ENCODE results near the gene NXN. TPM values are rescaled to one million over a fixed set of nuclear protein-coding genes. Genes with fewer than 3 reads are reported as not detected.

Gene NXN
- total RNA-seq, 2 donors from 2014 or later, result 15.6 to 17.5 TPM

DNA sequence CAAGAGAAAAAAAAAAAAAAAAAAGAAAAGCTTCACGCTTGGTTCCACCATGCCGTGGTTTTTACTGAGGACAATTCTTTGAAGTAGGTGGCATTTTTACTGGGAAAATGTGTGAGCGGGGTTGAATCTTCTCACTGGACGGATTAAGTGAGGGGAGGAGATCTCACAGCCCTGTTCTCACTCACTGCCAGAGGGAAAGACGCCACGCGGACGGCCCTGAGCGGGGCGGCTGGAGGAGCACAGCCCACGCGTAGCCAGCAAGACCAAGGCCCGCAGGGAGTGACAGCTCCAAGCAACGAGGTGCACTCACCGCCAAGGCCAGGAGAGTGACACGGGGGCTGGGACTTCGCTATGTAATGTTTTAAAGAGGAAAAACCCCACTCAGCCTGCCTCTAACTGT, 154.4 kb downstream of the NXN start:
- H3K27me3 ChIP-seq, result no peaks in the 10 kb centered on the region
- H3K4me3 ChIP-seq, result no peak overlapping the region
- H3K9me3 ChIP-seq, result no peaks in the 10 kb centered on the region
- no peak overlapping the region for H3K27ac ChIP-seq
- H3K4me1 ChIP-seq, result peaks cover 0 to 4% of the 10 kb centered on the region in 2 donors
- TF ChIP-seq, protein P1, sequence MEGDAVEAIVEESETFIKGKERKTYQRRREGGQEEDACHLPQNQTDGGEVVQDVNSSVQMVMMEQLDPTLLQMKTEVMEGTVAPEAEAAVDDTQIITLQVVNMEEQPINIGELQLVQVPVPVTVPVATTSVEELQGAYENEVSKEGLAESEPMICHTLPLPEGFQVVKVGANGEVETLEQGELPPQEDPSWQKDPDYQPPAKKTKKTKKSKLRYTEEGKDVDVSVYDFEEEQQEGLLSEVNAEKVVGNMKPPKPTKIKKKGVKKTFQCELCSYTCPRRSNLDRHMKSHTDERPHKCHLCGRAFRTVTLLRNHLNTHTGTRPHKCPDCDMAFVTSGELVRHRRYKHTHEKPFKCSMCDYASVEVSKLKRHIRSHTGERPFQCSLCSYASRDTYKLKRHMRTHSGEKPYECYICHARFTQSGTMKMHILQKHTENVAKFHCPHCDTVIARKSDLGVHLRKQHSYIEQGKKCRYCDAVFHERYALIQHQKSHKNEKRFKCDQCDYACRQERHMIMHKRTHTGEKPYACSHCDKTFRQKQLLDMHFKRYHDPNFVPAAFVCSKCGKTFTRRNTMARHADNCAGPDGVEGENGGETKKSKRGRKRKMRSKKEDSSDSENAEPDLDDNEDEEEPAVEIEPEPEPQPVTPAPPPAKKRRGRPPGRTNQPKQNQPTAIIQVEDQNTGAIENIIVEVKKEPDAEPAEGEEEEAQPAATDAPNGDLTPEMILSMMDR (IDR thresholded peaks at IDR 0.05), result no peak
- H3K36me3 ChIP-seq, result peaks cover 4% of the 10 kb centered on the region
- no peak for DNase-seq (ENCODE audit: low spot score)

DNA sequence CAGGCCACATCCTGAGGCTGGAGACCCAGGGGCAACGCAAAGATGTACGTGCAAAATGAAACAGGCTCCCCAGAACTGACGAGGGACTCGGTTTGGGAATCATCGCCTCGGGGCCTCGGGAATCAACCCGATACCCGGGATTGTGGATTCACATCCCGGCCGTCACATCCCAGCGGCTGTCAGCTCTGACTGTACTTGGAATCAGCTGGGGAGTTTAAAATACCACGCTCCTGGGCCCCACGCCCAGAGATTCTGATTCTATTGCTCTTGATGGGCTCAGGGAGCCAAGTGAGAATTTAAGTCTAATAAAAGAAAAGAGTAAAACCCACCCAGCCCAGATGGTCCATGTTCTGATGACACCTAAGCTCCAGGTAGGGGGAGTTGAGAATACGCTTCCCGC, 155.2 kb downstream of the NXN start:
- no peak overlapping the region for H3K4me3 ChIP-seq
- no peak overlapping the region for H3K27ac ChIP-seq
- TF ChIP-seq, protein P1 (IDR thresholded peaks at IDR 0.05), result no peak
- no peaks in the 10 kb centered on the region for H3K27me3 ChIP-seq
- DNase-seq (ENCODE audit: low spot score), result no peak
- H3K36me3 ChIP-seq, result peaks cover 4% of the 10 kb centered on the region
- H3K4me1 ChIP-seq, result peaks cover 0 to 4% of the 10 kb centered on the region in 2 donors
- H3K9me3 ChIP-seq, result no peaks in the 10 kb centered on the region

DNA sequence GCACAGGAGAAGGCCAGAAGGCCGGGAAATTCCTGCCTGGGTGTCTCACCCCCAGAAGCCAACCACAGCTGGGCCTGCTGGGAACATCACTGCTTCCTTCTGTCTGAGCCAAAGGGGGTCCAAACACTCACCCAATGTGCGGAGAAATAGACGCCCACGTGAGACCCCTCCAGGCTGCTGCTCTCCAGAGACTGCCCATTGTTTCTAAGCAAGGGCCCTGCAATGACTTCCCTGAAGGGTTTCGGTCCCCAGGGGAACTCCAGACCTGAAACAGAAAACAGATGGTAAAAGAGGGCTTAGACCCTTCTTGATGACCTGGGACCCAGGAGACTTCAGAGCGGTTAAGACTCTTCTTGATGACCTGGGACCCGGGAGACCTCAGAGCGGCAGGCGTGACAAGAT, 156.1 kb downstream of the NXN start:
- Histone ChIP-seq H3K36me3 (peaks cover 4% of the 10 kb centered on the region), H3K27me3 (no peaks in the 10 kb centered on the region), H3K4me3 (no peak overlapping the region), H3K27ac (no peak overlapping the region), H3K4me1 (peaks cover 0 to 4% of the 10 kb centered on the region in 2 donors), H3K9me3 (no peaks in the 10 kb centered on the region)
- no peak for DNase-seq (ENCODE audit: low spot score)
- TF ChIP-seq, protein P1 (IDR thresholded peaks at IDR 0.05), result no peak

DNA sequence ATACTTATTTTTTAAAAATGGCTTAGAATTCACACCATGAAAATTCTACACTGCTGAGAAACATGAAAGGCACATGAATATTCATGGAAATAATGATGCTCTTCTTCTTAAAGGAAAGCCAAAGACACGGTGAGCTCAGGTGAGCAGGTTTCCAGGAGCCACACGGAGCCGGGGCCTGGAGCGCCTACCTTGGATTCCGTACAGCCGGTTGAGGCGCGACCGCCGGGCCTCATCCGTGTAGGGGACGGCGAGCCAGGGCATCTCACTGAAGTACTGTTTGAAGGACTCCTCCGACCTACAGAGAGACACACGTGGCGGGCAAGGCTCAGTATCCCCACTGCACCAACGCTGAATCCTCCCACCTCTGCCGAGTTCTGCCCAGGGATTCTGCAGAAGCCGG, 160.3 kb downstream of the NXN start:
- Histone ChIP-seq H3K4me3 (no peak overlapping the region), H3K27me3 (no peaks in the 10 kb centered on the region), H3K9me3 (no peaks in the 10 kb centered on the region), H3K36me3 (peaks cover 4% of the 10 kb centered on the region), H3K4me1 (no peaks in the 10 kb centered on the region), H3K27ac (no peak overlapping the region)
- no peak for DNase-seq (ENCODE audit: low spot score)
- TF ChIP-seq, protein P1 (IDR thresholded peaks at IDR 0.05), result no peak

DNA sequence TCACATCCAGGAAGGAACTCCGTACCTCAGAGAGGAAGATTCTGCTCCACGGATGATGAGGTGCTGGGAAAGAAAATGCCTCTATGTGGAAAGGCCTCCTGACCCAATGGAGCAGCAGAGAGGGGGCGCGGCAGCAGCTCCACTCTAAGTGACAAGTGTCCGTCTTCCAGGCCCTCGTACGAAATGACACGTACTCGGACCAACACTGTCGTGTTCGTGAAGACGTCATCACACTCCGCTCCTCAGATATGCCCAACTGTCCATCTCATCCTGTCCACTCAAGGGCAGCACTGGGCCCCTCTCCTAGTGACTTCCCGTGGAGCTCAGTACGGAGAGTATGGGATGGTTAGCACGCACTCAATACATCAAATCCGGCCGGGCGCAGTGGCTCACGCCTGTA, 165.2 kb downstream of the NXN start:
- Histone ChIP-seq H3K4me1 (no peaks in the 10 kb centered on the region), H3K9me3 (no peaks in the 10 kb centered on the region), H3K27me3 (no peaks in the 10 kb centered on the region), H3K4me3 (no peak overlapping the region), H3K36me3 (no peaks in the 10 kb centered on the region), H3K27ac (no peak overlapping the region)
- no peak for DNase-seq (ENCODE audit: low spot score)
- TF ChIP-seq, protein P1 (IDR thresholded peaks at IDR 0.05), result no peak

DNA sequence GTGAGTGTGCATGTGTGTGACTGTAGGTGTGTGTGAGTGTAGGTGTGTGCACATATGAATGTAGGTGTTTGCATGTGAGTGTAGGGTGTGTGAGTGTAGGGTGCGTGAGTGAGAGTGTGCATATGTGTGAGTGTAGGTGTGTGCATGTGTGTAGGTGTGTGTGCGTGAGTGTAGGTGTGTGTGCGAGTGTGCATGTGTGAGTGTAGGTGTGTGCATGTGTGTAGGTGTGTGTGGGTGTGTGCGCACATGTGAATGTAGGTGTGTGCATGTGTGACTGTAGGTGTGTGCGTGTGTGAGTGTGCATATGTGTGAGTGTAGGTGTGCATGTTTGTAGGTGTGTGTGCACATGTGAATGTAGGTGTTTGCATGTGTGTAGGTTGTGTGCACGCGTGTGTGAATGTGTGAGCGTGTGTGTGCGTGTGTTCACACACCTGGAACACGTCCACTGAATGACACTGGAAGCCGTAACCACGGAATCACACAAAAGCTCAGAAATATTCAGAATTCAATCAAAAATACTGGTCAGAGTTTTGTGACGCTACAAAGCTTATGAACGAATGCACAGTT, 166.9 kb downstream of the NXN start:
- no peaks in the 10 kb centered on the region for H3K27me3 ChIP-seq
- no peak overlapping the region for H3K27ac ChIP-seq
- no peaks in the 10 kb centered on the region for H3K36me3 ChIP-seq
- no peak for DNase-seq (ENCODE audit: low spot score)
- H3K9me3 ChIP-seq, result no peaks in the 10 kb centered on the region
- H3K4me1 ChIP-seq, result no peaks in the 10 kb centered on the region
- H3K4me3 ChIP-seq, result no peak overlapping the region
- TF ChIP-seq, protein P1 (IDR thresholded peaks at IDR 0.05), result no peak
